Measurements from ENCODE around the gene TSHZ1.

DNA sequence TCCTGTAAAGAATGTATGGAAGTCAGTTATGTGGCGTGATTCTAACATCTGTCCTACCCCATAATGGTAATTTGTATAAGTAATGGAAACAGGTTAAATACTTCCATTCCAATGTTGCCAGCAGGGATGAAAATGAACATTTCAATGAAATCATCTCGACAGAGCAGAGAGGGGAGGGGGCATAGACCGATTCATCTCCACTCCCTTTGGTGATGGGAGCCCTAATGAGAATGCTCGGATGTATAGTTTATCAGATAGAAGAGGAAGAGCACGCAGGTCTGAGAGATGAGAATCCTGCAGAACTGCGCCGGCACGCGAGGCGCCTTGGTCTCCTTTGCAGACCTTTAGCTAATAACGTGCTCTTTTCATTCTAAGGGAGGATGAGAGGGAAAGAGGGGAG, 61.4 kb downstream of the TSHZ1 start:
- TF ChIP-seq, protein P1, sequence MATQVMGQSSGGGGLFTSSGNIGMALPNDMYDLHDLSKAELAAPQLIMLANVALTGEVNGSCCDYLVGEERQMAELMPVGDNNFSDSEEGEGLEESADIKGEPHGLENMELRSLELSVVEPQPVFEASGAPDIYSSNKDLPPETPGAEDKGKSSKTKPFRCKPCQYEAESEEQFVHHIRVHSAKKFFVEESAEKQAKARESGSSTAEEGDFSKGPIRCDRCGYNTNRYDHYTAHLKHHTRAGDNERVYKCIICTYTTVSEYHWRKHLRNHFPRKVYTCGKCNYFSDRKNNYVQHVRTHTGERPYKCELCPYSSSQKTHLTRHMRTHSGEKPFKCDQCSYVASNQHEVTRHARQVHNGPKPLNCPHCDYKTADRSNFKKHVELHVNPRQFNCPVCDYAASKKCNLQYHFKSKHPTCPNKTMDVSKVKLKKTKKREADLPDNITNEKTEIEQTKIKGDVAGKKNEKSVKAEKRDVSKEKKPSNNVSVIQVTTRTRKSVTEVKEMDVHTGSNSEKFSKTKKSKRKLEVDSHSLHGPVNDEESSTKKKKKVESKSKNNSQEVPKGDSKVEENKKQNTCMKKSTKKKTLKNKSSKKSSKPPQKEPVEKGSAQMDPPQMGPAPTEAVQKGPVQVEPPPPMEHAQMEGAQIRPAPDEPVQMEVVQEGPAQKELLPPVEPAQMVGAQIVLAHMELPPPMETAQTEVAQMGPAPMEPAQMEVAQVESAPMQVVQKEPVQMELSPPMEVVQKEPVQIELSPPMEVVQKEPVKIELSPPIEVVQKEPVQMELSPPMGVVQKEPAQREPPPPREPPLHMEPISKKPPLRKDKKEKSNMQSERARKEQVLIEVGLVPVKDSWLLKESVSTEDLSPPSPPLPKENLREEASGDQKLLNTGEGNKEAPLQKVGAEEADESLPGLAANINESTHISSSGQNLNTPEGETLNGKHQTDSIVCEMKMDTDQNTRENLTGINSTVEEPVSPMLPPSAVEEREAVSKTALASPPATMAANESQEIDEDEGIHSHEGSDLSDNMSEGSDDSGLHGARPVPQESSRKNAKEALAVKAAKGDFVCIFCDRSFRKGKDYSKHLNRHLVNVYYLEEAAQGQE (IDR thresholded peaks at IDR 0.05; ENCODE audit: insufficient read depth in 1 of 2, low read depth in 2 of 2, low read length in 2 of 2): no peak
- no peak for TF ChIP-seq TAF1 (IDR thresholded peaks at IDR 0.05; ENCODE audit: borderline replicate concordance, insufficient read depth, low read length)
